D721Med (cell line): Measurements from ENCODE around the gene OBP2B.
"Not testable (repeated sequence)": the region's sequence is repeated elsewhere in the genome, so short reads cannot be mapped to it uniquely, and the experiment has no call there.

Source experiments
- DNase-seq: peaks from one replicate; pipeline ENCODE4 v3.0.0; 2011; ENCODE audit warnings: low spot score; ENCODE audit not compliant: insufficient read length
- FAIRE-seq: peaks from 2 replicates; lab custom pipeline; 2011; peaks lifted over from hg19 to GRCh38; lab: Jason Lieb, UNC
- TF ChIP-seq, protein P1 (sequence below): IDR thresholded peaks from 2 replicates; pipeline ENCODE4 v1.5.1; 2012; ENCODE audit warnings: mild to moderate bottlenecking, control low read depth; ENCODE audit not compliant: insufficient read depth; ENCODE audit errors: missing control alignments

OBP2B gene

DNA sequence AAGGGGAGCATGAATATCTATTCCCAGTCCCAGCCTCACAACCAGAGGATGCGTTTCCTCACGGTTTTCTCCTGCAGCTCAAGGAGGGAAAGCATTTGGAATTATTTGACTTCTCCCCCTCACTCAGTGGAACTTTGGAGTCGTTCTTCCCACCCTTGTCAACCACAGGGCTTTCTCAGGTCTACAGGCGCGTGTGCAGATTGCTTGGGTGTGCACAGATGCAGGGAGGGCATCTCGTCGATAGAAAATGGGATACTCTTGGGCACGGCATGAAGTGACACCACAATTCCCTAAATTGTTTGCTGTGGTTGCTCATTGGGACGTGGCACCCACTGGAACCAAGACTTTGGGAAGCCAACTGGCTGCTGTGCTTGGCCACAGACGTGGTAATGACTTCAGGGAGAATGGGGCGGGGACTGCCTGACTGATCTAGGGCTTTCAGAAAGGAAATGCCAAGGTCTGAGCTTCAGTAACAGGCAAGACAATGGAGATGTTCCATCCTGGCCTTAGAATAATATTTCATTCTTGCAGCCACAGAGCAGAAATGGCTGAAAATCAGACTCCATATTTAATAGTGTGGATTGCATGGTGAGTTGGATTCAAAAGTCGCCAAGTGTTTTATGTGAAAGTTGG, 12.2 kb upstream of the OBP2B start:
- FAIRE-seq: no peak
- TF ChIP-seq, protein P1, sequence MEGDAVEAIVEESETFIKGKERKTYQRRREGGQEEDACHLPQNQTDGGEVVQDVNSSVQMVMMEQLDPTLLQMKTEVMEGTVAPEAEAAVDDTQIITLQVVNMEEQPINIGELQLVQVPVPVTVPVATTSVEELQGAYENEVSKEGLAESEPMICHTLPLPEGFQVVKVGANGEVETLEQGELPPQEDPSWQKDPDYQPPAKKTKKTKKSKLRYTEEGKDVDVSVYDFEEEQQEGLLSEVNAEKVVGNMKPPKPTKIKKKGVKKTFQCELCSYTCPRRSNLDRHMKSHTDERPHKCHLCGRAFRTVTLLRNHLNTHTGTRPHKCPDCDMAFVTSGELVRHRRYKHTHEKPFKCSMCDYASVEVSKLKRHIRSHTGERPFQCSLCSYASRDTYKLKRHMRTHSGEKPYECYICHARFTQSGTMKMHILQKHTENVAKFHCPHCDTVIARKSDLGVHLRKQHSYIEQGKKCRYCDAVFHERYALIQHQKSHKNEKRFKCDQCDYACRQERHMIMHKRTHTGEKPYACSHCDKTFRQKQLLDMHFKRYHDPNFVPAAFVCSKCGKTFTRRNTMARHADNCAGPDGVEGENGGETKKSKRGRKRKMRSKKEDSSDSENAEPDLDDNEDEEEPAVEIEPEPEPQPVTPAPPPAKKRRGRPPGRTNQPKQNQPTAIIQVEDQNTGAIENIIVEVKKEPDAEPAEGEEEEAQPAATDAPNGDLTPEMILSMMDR: no peak
- DNase-seq: no peak

DNA sequence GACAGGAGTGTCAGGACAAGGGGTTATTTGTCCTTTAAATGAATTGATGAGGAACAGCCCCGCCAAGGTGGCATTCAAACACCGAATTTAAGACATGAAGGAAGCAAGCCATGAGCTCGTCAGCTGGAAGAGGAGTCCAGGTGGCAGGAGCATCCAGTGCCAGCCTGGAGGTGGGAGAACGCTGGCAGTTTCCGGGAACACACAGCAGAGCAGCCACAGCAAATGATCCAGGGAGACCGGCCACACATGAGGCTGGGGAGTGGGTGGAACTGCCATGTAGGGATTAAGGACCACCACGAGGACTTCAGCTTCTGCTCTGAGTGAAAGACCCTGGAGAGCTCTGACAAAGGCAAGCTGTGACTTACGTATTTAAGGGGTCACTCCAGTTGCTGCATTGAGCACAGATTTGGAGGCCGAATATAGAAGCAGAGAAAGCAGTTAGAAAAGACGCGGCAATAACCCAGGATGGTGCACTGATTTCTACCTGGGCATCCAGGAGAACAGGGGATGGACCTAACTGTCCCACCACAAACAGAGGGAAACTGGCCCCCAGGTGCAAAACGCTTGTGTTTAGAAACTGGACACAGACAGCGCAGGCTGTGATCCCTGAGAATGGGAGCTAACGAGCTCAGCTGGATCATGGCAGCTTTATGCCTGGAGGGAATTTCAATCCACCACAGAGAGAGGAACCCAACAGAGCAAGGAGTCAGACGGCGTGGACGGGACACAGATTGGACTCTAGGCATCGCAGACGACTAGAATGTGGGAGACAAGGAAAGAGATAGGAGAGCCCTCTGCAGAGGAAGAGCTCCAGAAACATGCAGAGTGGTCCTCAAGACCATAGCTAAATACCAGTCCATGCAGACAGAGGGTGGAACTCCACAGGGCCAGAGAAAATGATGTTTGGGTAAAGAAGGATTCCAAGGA, 9.3 kb upstream of the OBP2B start:
- not testable (repeated sequence) for FAIRE-seq, DNase-seq

DNA sequence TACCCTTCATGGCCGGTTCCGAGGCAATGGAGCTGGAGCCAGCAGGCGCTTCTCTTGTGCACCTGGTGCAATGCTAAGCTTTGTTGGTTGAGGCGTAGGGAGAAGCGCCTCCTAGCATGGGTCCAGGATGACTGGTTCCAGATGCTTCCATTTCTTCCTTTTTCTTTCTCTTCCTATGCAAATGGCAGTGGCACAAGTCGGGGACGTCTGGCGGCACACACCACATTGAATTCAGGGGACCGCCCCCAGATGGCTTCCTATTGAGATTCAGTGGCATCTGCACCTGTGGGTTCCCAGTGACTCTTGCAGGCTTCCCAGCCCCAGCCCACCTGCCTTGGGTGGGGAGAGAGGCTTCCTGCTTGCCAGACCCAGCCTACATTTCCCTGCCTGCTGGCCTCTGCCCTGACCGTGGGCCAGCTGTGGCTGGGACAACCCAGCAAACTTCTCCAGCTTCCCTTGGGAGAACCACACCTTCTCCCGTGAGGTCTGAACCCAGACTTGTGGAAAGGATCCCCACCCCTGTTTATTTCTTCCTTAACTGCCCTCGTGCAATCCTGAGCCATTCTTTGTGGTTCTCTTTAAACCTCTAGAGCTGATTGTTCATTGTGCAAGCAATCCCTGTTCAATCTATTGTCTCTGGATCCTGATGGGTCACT, 8.4 kb upstream of the OBP2B start:
- DNase-seq, FAIRE-seq: not testable (repeated sequence)

DNA sequence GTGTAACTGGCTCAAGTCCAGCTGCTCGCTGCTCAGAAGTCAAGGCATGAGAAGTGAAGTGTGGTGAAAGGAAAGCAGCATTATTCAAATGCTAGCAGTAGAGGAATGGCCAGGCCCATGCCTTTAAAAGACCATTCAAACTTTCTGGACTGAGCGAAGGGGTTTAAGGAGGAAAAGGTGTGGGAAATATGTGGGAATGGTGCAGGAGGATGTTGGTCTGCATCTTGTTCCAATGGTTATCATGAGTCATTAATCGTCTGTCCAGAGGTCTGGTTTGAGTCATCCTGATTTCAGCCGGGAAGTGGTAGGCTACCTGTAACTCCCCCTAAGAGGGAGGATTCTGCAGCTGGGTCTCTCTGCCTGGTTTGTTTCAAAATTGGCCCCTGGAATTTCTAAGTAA, 5.2 kb upstream of the OBP2B start:
- not testable (repeated sequence) for FAIRE-seq, DNase-seq

DNA sequence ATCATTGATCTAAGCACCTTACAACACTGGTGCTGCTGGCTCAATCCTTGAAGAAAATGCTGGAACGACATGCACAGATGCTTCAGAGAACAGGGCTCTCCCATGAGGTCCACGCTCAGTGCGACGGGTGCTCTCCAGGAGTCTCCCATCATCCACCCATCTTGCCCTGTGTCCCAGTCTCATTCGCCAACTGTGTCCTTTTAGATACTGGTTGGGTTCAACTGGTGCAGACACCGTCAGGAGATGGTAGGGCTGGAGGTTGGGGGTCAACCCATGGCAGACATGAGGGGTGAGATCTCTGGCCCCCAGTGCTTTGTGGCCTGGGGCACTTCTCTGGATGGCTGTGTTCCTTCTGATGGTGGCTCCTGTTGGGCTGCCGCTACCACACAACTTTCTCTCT, 1.6 kb upstream of the OBP2B start:
- DNase-seq: no peak
- TF ChIP-seq, protein P1: no peak
- FAIRE-seq: no peak

DNA sequence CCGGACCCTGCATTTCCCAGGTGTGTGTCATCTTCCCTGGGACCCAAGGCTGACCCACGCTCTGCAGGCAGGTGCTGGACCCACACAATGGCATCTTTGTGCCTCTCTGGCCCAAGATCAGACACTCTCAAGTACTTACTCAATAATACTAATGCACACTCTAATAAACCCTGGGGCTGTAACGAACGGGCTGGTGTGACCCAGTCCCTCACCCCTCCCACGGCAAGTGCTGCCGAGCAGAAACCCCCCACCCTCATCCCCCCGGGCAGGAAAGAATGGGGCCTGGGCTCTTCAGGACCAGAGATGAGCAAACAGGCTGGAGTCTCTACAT, 1.1 kb upstream of the OBP2B start:
- TF ChIP-seq, protein P1: no peak
- FAIRE-seq: no peak
- no peak for DNase-seq

DNA sequence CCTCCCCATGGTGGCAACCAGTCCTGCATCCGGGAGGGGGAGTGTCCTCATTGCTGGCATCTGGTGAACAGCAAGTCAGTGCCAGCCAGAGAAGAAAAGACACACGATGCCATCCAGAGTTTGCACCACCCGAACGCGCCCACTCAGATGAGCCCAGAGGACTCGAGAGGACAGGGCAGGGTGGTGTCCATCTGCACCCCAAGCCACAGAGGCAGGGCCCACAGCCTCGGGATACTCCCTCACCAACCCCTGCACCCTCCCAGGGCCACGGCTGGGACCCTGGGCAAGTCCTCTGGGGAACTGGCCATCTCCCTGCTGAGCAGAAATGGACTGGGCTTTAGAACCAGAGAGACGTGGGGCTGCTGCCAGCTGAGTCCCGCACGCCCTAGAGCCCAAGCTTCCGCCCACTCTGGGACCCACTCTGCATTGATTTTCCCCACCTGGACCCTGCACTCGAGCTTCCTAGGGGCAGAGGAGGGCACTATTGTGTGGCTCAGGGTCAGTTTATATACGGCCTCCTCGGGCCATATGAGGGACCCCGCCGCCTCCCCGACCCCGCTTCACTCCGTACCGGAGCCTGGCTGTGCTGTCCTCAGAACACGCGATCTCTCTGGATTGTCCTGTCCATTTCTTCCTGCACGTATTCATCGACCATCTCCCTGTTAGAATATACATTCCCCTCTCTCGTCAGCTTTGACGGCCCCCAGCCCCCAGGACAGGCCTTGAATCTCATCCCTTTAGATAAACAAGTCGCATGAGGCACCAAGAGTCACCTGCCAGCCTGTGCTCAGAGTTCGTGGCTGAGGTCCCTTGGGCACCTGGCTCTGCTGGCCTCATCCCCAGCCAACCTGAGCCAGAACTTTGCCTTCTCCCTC, 514 bp upstream of the OBP2B start:
- FAIRE-seq, DNase-seq: not testable (repeated sequence)

DNA sequence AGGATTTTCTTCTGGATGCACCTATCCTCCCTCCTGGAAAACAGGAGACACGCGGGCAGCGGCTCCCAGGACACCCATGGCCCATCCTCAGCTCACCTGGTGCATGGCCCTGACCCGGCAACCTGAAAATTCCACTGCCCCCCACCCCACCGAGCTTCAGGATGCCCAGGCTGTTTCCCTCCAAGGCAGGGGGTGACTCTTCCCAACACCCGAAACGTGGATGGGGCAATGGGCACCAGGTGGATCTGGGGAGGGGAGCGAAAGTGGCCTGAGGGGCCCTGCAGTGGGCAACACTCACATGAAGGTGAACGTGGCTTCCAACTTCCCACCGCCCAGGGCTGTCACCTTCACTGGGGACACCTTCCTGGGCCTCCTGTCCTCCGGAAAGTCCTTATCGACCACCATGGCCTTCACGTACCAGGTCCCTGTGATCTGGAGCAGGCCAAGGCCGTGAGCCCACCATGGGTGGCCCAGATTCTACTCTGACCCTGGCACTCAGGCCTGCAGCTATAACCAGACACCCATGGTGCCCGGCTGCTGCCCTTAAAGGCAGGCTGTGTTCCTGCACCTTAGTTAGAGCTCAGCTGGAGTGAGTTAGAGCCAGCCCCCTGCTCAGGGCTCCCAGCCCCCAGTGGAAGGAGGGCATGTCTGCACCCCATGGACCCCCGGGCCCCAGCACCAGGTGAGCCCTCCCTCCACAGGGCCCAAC, 725 bp downstream of the OBP2B start:
- not testable (repeated sequence) for DNase-seq, FAIRE-seq

DNA sequence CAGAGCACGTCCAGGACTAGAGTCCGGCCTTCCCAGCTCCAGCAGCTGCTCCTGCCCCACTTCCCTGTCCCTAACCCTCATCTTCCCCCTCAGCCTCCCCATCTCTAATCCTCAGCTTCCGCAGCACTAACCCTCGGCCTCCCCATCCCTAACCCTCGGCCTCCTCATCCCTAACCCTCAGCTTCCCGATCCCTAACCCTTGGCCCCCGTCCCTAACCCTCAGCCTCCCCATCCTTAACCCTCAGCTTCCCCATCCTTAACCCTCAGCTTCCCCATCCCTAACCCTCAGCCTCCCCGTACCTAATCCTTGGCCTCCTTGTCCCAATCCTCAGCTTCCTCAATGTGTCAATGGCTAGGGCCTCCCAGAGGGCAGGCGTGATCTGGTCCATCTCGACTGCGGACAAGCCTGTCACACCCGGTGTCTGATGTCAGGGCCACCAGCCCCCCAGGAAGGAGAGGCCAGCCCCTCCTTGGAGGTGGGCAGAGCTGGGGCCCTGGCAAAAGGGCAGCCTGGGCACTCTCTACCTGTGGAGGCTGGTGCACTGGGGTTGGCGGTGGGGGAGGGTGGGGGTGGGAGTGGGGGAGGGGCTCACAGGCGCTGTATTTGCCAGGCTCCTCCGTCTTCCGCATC, 1.4 kb downstream of the OBP2B start:
- FAIRE-seq: no peak
- no peak for DNase-seq

More for the DNA sequence above, 1.4 kb downstream of the OBP2B start:
- TF ChIP-seq, protein P1: no peak
